Raji (cell line): Measurements from ENCODE around the gene CARMIL3.

Source experiments
- POLR2A ChIP-seq: IDR thresholded peaks from 2 replicates; pipeline ENCODE4 v1.6.1; 2011; ENCODE audit warnings: low read depth, low read length, control low read depth; ENCODE audit not compliant: insufficient read depth

Gene CARMIL3

DNA sequence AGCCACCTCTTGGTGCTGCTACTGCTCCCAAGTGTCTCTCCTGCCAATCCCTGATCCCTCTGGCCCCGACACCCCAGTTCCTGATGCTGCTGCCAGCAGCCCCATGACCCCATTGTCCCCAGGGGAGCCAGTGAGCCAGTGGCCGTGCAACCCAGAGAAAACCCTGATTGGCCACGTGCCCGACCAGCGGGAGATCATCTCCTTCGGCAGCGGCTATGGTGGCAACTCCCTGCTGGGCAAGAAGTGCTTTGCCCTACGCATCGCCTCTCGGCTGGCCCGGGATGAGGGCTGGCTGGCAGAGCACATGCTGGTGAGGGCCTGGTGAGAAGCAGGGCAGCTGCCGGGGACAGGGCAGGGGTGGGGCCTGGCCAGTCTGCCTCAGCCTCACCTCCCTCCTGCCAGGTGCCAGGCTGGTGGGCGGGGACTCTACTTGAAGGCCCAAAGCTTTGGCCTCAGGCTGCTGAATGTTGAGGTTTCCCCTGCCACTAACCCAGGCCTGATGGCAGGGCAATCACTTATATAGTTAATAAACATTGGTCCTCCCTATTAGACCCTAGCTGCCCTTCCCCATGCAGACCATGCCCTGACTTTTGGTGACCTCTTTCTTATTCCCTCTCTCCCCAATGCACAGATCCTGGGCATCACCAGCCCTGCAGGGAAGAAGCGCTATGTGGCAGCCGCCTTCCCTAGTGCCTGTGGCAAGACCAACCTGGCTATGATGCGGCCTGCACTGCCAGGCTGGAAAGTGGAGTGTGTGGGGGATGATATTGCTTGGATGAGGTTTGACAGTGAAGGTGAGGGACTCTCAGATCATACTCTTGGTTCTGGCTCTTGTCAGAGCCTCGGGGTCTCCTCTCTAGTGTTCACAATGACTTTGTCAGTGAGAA lies 47.4 kb downstream of the CARMIL3 start:
- TF ChIP-seq POLR2A, result no peak

DNA sequence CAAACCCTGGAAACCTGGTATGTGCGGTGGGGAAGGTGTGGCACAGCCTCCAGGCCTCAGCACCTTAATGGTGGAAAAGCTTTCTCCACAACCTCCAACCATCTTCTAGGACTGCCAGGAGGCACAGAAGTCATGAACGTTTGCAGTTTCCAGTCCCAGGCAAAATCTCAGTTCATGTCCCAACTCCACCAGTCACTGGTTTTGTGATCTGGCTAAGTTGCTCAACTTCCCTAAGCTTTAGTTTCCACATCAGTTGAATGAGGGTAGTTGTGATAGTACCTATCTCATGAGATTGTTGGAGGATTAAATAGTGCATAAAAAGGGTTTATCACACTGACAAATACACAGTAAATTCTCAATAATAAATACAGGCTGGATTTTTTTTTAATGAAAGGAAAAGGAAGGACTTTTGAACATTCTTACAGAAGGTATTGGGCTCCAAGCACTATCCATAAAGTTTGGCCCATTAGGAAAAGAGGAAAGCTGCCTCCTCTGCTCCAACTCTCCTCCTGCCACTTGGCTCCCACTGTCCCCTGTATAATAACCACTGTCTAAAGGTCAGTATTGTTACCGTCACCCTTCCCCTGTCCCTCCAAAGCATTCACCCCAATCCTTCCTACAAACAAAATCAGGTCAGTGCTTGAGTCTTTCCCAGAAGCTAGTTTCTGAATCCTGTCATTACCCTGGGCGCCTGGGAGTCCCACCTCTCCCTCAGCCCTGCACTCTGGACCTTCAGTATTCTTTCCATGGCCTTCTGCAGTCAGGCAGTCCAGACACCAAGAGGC lies 48.6 kb downstream of the CARMIL3 start:
- TF ChIP-seq POLR2A, result no peak

DNA sequence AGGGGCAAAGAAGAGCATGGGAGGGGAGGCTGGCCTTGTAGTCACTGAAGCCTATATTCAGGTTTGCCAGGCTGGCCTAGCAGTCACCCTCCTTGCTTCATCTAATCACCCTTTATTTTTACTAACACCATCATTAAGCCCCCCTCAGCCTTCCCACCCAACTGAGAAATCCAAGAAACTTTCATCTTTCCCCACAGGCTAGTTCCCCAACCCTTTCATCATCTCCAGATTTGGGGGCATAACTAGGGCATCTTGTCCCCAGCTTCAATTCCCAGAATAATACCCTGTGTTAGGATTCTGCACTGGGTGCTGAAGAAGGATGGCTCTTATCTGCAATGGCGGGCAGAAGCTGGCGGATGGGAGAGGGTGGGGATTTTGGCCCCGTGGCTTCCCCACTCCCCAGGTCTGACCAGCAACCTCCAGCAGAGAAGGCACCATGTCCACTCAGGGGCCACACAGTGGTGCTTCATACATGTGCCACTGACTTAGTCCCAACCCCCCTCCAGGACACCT lies 49.2 kb downstream of the CARMIL3 start:
- TF ChIP-seq POLR2A, result no peak

DNA sequence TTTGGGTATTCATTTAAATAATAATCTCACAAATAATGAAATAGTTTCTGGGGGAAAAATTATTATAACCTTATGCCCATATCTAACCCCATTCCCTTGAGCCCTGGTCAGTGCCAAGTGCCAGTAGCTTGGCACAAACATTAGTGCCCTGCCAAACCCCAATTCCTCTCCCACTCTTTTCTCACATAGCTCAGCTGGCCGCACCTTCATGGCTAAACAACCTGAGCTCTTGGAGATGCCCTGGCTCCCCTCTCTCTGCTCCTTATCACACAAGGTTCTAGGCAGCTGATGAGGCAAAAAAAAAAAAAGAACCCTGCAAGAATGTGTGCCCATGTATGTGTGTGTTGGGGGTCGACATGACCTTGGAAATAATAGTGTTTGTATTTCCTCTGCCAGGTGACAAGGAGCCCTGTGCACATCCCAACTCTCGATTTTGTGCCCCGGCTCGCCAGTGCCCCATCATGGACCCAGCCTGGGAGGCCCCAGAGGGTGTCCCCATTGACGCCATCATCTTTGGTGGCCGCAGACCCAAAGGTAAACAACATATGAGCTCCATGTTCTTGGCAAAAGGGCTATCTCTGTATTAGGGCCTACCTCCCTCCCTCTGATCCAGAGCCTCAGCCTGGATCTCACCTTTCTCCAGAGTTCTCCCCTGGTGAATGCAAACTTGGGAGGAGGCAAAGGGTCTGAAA lies 50.7 kb downstream of the CARMIL3 start:
- TF ChIP-seq POLR2A, result no peak

DNA sequence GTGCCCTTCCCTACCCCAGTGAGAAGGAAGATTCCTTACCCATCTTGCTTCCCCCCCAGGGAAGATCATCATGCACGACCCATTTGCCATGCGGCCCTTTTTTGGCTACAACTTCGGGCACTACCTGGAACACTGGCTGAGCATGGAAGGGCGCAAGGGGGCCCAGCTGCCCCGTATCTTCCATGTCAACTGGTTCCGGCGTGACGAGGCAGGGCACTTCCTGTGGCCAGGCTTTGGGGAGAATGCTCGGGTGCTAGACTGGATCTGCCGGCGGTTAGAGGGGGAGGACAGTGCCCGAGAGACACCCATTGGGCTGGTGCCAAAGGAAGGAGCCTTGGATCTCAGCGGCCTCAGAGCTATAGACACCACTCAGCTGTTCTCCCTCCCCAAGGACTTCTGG lies 51.6 kb downstream of the CARMIL3 start:
- TF ChIP-seq POLR2A, result no peak

DNA sequence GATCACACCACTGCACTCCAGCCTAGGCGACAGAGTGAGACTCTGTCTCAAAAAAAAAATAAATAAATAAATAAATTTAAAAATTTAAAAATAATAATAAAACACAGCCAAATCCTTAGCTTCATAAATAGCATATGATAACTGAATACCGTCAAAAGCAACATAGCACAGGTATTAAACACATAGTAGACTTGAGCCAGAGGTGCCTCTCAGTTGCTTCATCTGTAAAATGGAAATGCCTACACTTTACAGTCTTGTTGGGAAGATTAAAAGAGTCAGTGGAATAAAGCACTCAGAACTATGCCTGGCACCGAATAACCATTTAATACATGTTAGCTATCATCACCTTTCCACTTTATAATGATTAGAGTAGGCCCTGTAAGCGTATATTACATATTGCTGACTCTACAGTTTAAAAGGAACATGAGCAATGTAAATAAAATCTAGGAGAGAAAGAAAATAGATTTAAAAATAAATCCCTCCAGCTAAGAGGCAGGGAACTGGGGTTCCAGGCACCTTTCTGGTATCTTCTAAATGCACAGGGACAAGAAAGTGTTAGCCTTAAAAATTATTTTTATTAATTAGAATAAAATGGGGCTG lies 55.0 kb downstream of the CARMIL3 start:
- TF ChIP-seq POLR2A, result no peak

DNA sequence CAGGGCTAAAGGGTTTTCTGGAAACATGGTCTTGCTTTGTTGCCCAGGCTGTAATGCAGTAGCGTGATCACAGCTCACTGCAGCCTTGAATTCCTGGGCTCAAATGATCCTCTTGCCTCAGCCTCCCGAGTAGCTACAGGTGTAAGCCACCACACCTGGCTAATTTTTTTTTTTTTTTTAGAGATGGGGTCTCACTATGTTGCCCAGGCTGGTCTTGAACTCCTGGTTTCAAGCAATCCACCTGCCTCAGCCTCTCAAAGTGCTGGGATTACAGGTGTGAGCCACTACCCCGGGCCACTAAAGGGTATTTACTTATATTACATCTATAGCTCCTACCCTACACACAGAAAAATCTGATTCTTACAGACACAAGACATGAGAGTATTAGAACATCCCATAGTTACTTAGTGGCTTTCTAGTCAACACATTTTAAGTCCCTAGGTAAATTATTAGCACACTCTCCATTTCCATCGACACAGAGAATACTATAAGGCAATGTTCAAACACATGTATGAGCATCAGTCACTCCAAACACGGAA lies 56.6 kb downstream of the CARMIL3 start:
- no peak for TF ChIP-seq POLR2A

DNA sequence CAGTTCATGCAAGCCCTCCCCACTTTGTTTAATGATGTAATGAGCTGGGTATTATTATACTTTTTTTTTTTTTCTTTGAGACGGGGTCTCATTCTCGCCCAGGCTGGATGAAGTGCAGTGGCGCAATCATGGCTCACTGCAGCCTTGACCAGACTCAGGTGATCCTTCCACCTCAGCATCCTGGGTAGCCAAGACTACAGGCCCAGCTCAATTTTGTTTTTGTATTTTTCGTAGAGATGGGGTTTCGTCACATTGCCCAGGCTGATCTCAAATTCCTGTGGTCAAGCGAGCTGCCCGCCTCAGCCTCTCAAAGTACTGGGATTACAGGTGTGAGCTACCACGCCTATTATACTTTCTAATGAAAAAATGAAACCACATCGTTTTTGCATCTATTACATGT lies 58.3 kb downstream of the CARMIL3 start:
- TF ChIP-seq POLR2A, result no peak

DNA sequence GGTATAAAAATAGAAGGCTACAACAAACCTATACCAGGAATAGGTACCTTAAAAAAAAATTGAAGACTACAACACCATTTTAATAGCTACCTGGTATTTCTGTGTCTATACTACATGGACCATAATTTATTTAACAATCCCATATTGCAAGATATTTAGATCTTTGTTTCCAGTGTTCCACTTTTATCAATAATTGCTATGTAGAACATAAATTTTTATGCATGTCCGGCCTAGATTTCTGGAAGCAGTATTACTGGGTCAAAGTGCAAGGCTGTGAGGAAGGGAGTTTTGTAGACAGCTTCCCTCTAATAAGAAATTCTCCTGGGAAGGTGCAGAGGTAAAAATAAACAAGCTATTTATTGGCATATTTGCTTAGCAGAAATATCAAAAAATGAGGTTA lies 58.7 kb downstream of the CARMIL3 start:
- TF ChIP-seq POLR2A, result no peak

DNA sequence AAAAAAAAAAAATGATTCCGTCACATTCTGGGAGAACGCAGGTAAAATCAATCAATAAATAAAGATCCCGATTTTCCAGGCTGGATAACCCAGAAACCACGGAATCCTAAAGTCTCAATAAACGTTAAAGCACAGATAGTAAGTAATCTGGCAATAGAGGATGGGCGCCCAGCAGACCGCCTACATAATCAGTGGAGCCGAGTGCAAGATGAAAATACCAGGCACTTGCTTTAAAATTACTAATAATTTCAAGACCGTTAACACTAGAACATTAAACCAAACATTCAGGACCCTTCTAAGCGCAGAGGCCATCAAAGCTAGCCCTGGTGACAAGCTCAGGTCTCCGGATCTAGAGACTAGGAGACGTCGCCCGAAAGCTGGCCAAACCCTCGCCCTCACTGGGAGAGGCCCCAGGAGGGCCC lies 61.6 kb downstream of the CARMIL3 start:
- TF ChIP-seq POLR2A, result no peak

DNA sequence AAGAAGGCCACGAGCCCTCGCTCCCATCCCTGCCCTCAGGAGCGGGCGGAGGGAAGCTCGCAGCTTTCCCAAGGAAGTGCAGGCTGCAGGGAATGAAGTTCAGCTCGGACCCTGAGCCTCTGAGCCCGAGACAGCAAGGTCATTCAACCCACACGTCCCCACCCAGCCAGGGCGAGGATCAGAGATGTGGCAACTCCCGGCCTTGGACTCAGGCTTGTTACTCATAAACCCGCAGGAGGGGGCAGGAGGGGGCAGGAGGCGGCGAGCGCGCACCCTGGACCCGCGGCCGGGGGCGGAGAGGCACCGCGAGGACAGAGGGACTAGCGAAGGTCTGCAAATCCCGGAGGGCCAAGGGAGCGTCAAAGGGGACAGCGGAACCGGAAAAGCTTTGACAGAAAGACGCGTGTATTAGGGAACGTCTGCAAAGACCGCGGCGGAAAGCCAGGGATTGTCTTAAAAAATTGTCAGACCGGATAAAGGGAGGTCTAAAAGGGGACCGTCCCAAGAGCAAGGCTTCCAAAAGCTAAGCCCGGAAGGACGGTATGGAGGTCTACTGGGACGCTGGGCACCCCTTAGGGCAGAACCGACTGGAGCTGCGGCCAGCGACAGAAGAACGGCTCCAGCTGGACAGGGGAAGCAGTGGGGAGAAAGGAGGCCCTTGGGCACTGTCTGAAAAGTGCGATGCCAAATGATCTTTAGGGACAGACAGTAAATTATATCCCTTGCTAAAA lies 62.2 kb downstream of the CARMIL3 start:
- TF ChIP-seq POLR2A, result peak; percentile 82

DNA sequence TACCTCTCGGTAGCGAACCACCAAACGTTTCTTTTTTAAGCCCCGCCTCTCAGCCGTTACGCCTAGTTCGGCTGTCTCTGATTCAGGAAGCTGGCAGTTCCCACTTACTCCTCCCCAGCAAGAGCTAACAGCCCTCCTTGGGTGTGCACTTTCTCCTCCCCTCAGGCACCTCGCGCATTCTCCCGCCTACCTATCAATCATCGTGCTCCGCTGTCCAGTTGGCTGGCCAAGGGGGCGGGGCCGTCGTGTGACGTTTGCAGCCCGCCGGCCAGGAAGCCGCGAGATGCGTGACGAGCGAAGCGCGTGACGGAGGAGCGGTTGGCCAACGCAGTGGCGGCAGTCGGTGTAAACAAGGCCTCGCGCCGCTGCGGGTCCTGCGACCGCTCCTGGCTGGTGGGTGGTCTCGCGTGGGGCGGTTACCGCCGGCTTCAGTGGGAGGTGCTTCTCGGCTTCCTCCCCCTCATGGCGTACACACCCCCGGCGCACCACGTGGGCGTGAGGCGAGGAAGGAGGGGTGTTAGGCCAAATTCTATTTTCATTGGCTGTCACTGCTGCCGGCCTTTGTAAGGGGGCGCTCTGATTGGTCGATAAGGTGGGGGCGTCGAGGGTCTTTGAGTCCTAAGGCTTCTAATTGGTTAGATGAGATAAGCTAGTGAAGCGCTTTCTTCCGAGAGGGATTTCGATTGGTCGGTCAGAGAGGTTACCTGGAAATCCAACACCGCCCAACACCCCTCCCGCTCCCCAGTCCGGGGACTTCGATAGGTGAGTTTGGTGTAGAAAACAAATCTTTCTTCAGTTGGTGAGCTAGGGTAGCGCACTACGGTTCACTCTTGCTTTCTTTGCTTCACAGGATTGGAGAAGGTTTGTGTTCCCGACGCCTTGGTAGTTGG lies 63.0 kb downstream of the CARMIL3 start, which contains the start of the genes DCAF11 and NRL:
Gene DCAF11, plus strand, starts transcription at position 246 of the 890 bp plus-strand sequence. CDS start 818 bp downstream, outside the sequence.
Gene NRL, minus strand, starts transcription at position 418 of the 890 bp plus-strand sequence. CDS start 32,101 bp downstream, outside the sequence.
- TF ChIP-seq POLR2A, result peak; percentile 34

DNA sequence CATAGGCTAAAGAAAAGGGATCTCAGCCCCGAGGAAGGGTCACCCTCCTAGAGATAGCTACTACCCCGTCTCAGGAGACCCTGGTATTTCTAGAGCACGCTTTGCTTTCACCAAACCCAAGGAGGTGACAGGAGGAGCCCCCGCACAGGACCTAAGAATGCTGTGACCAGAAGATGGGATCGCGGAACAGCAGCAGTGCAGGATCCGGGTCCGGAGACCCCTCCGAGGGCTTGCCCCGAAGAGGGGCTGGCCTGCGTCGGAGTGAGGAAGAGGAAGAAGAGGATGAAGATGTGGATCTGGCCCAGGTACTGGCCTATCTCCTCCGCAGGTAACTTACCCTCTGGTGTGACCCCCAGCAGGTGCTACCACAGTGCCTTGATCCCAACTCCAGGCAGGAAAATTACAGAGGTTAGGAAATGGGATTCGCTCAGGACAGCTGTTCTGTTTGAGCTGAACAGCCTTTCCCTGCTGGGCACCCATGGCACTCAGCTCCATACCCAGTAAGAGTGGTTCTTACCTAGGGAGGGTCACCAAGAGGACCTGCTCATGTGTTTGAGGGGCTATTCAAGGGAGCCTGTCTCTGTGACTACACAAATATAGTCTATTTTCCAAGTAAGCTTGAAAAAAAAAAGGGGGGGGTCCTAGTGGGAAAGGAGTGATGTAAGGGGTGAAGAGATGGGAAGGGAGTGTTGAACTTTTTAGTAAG lies 63.8 kb downstream of the CARMIL3 start:
- TF ChIP-seq POLR2A, result no peak
